Erythroblast (primary cell): ENCODE measurements around the gene GPR75.
"Not testable (repeated sequence)": the region's sequence is repeated elsewhere in the genome, so short reads cannot be mapped to it uniquely, and the experiment has no call there.

Experiments used
- GATA1 ChIP-seq: IDR thresholded peaks from 2 replicates; pipeline ENCODE4 v1.6.1; 2011; ENCODE audit warnings: low read depth, mild to moderate bottlenecking, control low read depth, low read length, moderate library complexity
- POLR2A ChIP-seq: IDR thresholded peaks from 2 replicates; pipeline ENCODE4 v1.6.1; 2011; ENCODE audit warnings: mild to moderate bottlenecking, low read length

DNA sequence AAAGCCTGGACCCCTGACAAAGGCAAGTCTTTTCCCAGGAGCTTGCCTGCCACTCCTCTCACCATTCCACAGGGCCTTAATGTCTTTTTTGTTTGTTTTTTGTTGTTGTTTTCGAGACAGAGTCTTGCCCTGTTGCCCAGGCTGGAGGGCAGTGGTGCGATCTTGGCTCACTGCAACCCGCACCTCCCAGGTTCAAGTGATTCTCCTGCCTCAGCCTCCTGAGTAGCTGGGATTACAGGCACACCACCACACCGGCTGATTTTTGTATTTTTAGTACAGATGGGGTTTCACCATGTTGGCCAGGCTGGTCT is 29.8 kb downstream of the GPR75 start:
- TF ChIP-seq POLR2A, GATA1: not testable (repeated sequence)
